Measurements from ENCODE around the gene FANCE.

FANCE gene

DNA sequence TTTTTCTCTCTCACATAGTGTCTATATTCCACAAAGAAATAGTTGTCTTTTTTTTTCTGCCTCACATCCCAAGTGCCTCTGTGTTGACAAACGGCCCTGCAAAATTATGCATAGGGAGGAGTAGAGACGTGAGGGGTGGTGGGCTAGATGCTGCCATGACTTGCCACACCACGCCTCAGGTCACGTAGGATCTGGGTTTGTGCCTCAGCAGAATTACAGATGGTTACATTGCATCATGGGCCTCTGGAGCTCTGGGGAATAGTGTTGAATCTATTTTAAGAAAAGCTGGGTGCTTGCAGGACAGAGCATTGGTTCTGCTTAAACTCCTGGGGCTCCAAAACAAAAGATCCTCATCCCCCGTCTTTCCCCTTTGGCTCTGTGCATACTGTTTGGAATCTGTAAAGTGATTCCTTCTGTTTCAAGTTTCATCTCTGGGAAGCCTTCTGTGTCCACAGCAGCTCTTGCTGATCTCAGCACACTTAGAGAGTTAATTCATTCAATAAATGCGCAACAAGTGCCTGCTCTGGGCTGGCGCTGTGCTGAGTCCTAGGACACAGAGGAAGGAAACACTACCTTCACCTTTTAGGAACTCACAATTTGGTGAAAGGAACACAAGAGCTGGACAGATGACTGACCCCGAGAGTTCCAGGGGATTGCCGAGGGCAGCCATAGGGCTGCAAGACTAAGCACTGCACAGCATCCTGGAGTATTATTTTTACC, 2.4 kb downstream of the FANCE start:
- no peak for DNase-seq (ENCODE audit: low read depth)

DNA sequence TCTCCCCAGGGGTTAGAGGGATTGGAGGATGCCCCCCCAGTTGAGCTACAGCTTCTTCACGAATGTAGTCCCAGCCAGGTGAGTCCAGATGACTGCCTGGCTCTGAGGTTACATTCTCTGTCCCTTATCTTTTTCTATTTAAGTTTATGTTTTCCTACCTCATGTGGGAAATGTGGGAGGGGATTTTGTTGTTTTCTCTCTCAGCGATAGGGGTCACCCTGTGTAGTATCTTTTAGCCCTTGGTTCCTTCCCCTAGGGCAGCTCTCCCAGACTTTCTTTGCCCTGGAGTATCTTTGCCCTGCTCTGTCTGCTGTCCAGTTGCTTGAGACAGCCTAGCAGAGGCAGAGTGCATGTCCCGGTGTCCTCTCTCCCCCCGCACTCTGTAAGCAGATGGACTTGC, 5.8 kb downstream of the FANCE start:
- no peak overlapping the region for H3K4me3 ChIP-seq (ENCODE audit: low read depth, low read length)
- DNase-seq (ENCODE audit: low read depth), result no peak

More for the DNA sequence above, 2.4 kb downstream of the FANCE start:
- H3K4me3 ChIP-seq (ENCODE audit: low read depth, low read length), result no peak overlapping the region

DNA sequence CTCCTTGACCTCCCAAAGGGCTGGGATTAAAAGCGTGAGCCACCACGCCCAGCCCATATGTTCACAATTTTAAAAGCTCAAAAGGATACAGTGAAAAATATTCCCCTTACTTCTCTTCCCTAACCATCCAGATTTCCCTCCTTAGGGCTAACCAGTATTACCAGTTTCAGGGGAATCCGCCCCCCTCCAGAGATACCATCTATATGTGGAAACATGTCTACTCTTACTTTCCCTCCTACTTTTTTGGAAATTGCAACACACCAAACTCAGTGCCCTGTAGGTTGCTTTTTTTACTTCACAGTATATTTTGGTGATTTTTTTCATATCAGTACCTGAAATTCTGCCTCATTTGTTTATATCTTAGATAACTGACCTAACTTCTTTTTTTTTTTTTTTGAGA, 9.1 kb downstream of the FANCE start:
- H3K4me3 ChIP-seq (ENCODE audit: low read depth, low read length), result no peak overlapping the region
- DNase-seq (ENCODE audit: low read depth), result no peak

DNA sequence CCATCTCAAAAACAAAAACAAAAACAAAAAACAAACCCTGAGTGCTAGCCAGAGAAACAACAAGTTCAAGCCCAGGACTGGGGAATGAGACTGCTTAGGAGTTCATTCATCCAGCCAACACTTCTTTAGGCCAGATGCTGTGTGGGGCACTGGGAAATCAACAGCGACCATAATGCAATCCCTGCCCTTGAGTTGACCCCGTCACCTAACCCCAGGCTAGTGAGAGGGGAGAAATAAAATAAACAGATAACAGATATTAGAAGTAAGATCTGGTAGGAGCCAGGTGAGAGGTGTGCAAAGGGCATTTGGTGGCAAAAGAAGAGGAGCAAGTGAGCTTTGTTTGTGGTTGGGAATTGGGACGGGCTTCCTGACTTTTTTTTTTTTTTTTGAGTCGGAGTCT, 11.2 kb downstream of the FANCE start:
- H3K4me3 ChIP-seq (ENCODE audit: low read depth, low read length), result no peak overlapping the region
- DNase-seq (ENCODE audit: low read depth), result no peak

DNA sequence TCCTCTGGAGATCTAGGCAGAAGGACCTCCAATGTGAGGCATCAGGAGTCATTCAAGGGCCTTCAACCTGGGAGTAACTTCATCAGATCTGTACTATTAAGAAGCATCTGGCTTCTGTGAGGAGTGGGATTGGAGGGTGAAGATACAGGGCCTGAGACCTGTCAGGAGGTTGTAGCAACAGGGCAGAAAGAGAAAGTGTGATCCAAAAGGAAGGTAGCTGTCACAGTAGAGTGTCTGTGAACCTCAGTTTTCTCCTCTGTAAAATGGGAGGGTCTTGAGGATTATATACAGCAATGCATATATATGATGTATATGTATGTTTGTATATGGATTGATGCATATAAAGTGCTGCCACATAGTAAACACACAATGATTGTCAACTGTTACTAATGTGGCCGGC, 13.5 kb downstream of the FANCE start:
- DNase-seq (ENCODE audit: low read depth), result no peak
- H3K4me3 ChIP-seq (ENCODE audit: low read depth, low read length), result no peak overlapping the region

DNA sequence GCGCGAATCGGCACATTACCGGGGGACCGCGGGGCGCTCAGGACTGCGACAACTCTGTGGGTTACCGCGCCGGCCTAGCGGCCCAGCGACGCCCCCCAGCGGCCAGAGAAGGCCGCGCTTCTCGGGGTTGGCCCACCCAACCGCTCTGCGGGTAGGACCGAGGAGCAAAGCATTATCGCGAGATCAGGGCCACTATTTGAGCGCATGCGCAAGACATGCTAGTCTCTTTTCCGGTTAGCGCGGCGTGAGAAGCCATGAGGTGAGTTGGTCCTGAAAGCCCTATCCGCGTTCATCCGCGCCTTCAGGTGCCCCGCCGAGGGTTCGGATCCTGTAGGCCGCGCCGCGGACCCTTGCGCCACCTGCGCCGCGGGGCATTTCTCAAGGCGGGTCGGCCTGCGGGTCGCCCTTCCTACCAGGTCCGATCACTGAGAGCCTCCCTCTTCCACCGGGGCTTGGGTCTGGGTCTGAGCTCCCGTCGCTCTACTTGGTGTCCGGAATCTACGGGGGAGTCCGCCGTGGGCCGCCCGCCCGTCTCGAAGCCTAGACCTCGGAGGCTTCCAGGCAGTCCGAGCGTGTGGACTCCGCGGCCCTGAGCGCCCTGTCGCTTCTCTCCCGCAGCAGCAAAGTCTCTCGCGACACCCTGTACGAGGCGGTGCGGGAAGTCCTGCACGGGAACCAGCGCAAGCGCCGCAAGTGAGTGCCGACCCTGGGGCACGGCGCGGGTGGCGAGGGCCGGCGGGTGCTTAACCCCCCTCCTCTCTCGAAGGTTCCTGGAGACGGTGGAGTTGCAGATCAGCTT, 16.2 kb downstream of the FANCE start, which contains the start of gene RPL10A:
RPL10A (plus strand) TSS at position 221 of the 799 bp plus-strand sequence; CDS start at position 255, 34 bp downstream.
- peak; percentile 84 for DNase-seq (ENCODE audit: low read depth)
- peak within 1 kb of the TSS; percentile 80 for H3K4me3 ChIP-seq (ENCODE audit: low read depth, low read length)

DNA sequence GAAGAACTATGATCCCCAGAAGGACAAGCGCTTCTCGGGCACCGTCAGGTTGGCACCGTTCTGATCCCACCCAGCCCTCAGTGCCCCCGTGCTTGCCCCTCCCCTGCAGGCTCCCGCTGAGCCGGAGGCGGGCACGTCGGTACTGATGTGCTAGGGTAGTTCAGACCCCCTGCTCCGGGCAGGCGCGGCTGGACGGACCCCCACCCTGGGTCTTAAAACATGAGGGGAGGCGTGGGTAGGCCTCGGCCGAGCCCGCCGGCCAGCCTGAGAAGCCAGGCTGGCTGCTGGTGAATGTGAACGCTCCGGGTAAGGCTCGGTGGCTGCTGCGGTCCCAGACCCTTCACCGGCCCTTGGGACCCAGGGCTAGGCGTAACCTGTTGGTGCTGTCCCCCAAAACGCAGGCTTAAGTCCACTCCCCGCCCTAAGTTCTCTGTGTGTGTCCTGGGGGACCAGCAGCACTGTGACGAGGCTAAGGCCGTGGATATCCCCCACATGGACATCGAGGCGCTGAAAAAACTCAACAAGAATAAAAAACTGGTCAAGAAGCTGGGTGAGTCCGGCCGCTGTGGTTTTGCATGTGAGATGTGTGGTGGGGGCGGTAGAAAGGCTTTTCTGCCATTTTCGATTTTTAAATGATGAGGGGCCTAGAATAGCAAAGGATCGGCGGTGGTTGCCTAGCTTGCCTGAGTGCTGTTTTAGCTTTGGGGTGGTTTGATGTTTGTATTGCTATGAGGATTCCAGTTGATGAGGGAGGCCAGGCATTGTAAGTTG, 17.0 kb downstream of the FANCE start:
- H3K4me3 ChIP-seq (ENCODE audit: low read depth, low read length), result peak overlapping the region; percentile 80
- no peak for DNase-seq (ENCODE audit: low read depth)

DNA sequence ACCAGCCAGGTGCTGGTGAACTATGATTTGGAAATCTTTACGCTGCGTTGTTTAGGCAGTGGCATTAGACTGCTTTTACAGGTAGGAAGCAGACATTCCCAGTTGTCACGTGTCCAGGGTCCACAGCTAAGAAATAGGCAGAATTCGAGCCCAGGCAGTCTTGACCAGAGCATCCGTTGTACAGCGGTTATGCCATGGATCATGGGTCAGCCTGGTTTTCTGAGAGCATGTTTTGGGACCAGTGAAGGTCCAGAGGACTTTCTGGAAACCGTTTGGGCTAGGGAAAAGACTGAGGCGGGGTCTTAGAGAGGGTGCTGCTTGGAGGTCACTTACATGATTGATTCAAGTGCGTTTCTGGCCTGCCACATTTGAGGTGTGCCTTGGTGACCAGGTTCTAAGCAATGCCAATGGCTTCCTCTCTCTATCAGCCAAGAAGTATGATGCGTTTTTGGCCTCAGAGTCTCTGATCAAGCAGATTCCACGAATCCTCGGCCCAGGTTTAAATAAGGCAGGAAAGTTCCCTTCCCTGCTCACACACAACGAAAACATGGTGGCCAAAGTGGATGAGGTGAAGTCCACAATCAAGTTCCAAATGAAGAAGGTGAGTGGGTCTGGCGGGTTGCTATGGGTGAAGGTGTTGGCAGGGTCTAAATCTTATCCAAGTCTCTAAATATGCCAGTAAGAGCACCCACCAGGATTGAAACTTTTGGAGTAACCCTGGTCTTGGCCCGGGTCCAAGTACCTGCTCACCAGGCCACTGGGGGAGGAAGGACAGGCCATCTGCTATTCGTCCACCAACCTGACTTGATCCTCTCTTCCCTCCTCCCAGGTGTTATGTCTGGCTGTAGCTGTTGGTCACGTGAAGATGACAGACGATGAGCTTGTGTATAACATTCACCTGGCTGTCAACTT, 17.9 kb downstream of the FANCE start:
- DNase-seq (ENCODE audit: low read depth), result no peak
- H3K4me3 ChIP-seq (ENCODE audit: low read depth, low read length), result peak overlapping the region; percentile 80

DNA sequence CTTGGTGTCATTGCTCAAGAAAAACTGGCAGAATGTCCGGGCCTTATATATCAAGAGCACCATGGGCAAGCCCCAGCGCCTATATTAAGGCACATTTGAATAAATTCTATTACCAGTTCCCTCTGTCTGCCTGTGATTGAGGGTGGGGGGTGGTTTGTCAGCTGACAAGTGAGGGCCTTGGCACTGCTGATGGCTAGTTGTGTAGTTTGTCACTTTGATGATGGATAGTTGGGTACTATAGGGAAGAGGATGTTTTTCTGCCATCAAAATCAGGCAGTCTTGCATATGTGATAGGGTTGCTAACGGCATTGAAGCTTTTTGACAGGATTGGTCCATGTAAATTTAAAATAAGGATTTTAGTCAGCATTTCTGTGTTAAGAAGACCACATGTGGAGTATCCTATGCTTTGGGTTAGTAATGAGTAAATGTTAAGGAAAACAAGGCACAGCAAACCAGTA, 18.6 kb downstream of the FANCE start:
- peak overlapping the region; percentile 80 for H3K4me3 ChIP-seq (ENCODE audit: low read depth, low read length)

DNA sequence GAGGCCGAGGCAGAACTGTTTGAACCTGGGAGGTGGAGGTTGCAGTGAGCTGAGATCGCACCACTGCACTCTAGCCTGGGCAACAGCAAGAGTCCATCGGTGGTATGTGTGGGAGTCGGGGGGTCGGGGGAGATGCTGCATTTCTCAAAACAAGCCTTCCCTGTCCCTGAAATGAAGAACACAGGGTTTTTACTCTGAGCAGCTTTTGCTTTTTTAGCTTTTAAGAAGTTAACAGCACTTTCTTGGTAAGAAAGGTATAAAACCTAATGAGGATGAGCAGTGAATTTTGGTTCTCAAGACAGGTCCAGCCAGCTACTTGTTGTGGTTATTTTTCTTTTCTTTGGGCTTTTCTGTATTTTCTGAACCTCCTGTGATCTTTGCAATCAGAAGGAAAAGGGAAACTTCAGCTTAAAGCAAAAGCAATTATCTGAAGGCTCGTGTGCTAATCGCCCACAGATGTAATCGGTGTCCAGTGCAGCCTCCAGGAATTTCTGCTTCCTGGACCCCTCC, 19.8 kb downstream of the FANCE start:
- H3K4me3 ChIP-seq (ENCODE audit: low read depth, low read length), result no peak overlapping the region
- no peak for DNase-seq (ENCODE audit: low read depth)

More for the DNA sequence above, 18.6 kb downstream of the FANCE start:
- no peak for DNase-seq (ENCODE audit: low read depth)

DNA sequence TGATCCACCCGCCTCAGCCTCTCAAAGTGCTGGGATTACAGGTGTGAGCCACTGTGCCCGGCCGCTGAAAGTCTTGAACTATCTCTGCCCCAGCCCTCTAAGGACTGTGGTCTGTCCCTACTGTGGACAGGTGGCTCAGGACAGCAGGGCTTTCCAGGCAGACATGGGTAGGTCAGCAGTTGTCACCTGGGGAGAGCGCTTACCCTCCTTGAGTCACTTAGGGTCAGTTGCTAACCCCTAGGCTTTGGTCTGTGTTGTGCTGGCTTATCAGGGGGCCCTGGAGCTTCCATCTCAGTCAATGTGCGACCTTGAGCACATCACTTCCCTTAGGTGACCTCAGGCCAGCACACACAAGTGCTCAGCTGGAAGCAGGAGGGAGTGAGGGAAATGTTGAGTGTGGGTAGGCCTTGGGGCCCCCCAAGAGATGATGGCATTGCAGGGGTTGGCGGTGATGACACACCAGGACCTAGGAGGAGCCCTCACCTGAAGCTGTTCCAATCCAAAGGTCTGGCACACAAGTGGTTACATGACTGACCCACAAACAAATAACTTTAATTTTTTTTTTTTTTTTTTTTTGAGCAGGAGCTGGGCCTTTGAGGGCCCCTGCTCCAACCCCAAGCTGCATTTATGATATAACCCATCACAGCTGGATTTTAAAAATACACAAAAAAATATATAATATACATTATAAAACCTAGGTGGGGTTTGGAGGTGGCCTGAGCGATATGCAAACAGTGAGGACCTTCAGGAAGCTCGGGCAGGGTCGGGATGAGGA, 21.1 kb downstream of the FANCE start:
- DNase-seq (ENCODE audit: low read depth), result no peak
- no peak overlapping the region for H3K4me3 ChIP-seq (ENCODE audit: low read depth, low read length)

DNA sequence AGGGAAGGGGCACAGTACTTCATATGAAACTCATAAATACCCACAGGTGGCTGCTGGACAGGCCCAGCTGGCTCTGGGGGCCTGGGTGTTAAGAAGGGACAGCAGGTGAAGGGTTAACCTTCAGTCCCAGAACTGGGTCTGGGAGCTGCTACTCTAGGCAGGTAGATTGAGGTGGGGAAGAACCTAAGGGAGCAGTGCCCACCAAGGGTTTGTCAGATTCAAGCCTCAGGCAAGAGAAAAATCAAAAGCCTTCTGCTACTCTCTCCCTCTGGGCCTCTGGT, 21.7 kb downstream of the FANCE start:
- H3K4me3 ChIP-seq (ENCODE audit: low read depth, low read length), result no peak overlapping the region
- no peak for DNase-seq (ENCODE audit: low read depth)

DNA sequence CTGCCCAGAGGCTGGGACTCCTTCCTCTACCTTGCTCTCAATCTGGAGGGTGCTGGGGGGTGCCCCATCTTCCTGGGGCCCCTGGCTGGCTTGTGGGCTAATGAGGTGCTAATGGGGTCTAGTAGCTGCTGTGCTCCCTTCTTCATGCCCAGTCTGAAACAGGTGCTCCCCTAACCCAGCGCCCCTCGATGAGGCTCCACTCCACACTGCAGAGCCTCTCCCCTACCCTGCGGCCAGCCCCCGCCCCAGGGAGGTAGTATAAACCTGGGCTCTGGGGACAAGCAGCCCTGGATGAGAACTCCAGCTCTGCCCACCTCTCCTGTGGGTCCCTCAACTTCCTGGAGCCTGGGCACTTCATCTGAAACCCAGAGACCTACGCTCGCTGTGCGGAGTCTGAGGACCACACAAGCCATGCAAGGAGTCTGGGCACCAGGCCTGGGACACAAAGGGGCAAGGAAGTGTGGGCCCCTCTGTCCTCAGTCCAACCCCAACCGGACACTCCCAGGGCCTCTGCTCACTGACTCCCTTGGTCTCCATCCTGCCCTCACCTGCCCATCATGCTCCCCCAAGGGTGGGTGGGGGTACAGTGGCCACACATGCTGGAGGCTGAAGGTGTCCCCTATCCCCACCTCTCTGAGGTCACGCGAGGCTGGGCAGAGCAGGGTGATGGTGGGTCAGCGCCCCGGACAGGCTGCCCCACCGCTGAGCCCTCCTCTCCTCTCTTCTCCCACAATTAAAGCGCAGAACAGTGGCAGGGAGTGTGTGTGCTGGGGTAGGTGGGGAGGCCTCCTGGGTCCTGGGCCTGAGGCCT, 22.2 kb downstream of the FANCE start:
- DNase-seq (ENCODE audit: low read depth), result no peak

DNA sequence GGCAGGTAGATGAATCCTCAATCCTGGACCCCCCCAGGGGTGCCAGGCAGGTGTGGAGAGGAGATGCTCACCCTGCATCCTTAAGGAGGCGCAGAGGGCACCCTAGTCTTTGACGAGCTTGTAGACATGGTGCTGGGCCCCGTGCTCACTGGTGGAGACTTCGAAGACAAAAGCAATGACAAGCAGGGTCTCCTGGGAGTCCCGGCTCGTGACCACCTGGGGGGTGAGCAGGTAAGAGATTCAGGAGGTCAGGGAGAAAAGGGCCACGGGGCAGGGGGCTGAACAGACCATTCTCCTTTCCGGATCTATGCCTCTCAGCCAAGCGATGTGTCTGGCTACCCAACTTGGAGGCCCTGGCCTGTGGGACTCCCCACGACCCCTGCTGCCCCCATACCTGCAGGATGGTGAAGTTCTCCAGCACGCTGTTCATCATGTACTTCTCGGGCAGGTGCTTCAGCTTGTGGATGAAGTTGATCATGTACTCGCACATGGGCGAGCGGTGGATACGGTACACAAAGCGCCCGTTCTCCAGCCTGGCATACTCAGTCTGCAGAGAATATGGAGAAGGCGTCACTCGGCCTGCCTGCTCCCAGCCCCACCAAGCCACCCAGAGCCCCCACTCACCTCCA, 22.9 kb downstream of the FANCE start:
- H3K4me3 ChIP-seq (ENCODE audit: low read depth, low read length), result no peak overlapping the region
- DNase-seq (ENCODE audit: low read depth), result no peak

More for the DNA sequence above, 22.2 kb downstream of the FANCE start:
- no peak overlapping the region for H3K4me3 ChIP-seq (ENCODE audit: low read depth, low read length)

DNA sequence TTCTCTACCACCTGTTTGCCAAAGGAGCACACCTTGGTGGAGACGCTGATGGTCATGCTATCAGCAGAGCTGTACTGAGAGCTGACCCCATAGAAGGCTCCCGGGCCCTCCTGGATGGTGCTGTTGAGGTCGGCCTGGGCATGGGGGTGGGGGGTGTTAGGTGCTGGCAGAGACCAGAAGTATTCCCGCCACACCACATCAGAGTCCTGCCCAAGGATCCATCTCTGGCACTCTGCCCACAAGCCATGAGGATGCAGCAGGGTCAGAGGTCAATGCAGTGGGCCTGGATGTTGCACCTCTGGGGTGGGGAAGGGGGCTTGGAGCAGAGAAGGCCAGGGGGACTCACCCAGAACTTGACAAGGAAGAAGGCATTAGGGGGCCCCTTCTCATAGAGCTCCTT, 23.4 kb downstream of the FANCE start:
- no peak for DNase-seq (ENCODE audit: low read depth)
- no peak overlapping the region for H3K4me3 ChIP-seq (ENCODE audit: low read depth, low read length)

DNA sequence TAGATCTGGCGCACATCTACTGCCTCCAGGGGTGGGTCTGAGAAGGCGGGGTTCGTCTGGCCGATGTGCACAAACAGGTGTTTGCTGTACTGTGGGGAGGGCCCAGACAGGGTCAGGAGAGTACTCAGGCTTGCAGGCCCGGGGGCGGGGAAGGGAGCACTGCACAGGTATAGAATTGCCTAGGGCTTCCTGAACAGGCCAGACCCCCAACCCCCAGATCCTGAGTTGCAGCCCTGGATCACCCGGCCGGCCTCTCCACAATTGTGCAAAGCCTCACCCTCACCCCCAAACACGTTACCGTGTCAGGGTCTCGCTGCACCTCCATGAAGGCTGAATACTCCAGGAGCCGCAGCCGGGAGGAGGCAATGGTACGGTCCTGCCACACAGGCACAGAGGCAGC, 23.9 kb downstream of the FANCE start:
- no peak for DNase-seq (ENCODE audit: low read depth)
- H3K4me3 ChIP-seq (ENCODE audit: low read depth, low read length), result no peak overlapping the region

DNA sequence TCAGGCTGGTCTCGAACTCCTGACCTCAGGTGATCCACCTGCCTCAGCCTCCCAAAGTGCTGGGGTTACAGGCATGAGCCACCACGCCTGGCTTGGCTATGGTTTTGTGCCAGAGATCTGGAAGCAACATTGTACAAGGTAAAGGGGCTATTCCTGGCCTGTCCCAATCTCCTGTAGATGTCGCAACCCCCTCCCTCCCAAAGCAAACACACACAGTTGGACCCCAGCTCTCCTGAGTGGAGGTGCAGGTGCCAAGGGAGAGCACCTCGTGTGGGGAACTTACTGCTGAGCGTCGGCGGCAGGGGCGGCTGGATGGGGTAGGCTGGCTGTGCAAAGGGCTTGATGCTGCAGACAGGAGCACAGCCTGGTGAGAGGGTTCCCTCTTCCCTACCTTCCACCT, 24.9 kb downstream of the FANCE start:
- H3K4me3 ChIP-seq (ENCODE audit: low read depth, low read length), result no peak overlapping the region
- no peak for DNase-seq (ENCODE audit: low read depth)
